Right kidney (tissue), 1 donor: ENCODE measurements around the gene RTP2.

Experiments used
- DNase-seq: peaks from one replicate; pipeline ENCODE4 v3.0.0-alpha.2; 2016

Gene RTP2

DNA sequence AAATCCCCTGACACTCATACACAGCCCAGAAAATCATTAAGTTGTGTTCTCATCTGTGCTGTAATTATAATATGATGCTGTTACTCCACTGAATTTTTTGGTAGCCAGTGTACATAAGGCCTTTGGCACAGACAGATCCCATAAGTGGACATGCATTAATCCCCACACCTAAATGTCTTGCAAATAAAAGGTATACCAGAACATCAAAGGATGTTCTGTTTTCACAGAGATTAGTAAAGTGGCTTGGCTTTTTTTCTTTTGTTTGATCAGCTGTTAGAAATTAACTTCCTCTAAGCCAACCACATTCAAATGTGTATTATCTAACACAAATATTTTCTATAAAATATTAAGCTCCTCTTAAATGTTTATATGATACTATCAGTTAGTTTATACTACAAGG, 34.8 kb downstream of the RTP2 start:
- no peak for DNase-seq

DNA sequence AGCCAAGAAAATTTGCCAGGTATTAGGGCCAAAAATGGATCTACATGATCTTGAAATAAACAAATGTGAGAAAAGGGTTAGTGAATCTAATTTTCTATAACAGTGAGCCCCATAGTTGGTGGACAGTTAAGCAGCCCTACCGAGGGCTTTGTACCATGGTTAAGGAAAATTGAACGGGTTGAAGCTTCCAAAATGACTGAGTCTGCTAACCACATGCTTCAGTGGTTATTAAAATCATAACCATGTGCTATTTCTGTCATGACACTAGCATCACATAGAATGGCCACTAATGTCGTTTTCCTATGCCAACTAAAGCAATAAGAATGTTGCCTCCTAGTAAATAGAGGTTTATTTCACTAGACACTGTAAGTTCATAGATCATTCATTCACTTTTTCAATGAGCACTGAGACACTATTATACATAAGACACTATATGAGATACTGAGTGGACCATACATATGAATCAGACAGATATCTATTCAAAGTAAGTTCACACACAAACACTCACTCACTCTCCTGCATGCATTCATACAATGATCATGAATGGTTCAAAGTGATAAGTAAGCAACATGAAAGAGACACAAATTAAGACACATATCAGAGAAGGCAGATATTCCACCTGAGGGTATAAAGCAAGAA, 36.5 kb downstream of the RTP2 start:
- no peak for DNase-seq

DNA sequence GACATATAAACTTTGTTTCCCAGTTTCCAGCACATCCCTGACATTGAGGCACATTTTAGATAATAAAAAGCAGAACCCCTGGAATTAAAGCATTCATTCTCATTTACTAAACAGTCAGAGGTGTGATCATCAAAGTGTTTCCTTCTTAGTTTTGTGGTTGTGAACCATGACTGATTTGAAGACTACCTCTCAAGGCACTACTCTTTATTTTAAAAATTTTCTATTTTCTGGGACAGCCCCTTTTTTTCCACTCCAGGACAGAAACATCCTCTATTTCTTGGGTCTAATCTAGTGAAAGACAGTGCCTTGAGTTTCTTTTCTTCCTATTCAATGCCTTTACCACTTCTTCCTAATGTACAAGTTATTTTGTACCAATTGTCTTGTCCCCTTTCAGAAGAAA, 37.3 kb downstream of the RTP2 start:
- no peak for DNase-seq

DNA sequence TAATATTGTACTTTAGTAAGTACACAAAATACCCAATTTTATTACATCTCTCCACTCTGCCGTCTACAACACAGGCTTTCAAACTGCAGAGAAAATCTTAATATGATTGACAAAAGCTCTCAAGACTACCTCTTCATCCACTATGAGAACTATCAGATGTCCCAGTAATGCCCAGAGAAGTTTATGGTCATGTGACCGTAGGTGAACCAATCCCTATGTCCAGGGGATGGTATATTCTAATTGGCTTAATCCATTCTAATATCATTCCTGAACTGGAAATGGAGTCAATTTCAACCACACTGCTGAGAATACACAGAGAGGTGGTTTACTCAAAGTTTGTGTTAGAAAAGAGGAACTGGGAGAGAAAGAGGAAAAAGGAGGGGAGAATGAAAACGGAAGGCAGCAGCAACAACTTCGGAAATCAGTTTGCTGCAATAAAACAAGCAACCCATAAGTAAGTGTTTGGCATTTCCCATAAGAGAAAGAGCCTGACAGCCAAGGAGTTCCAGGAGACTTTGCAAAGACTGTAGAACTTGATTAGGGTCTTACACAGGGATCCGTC, 39.4 kb downstream of the RTP2 start:
- no peak for DNase-seq

DNA sequence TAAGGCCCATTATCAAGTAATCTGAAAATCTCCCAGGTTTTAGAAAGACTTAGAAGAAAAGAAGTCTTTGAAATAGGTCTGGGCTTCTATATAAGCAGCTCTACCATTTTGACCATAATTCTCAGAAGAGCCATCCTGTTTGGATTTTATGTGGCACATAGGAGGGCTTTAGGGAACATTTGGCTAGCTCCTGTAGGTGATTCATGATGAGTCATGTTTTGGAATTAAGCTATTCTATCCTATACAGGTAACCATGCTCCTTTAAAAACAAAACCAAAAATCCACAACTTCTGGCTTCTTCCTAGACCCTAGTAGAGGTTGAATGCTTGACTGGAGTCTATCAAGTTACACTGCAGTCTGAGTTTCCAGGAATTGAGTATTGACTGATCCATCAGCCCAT, 41.1 kb downstream of the RTP2 start:
- DNase-seq, result no peak

DNA sequence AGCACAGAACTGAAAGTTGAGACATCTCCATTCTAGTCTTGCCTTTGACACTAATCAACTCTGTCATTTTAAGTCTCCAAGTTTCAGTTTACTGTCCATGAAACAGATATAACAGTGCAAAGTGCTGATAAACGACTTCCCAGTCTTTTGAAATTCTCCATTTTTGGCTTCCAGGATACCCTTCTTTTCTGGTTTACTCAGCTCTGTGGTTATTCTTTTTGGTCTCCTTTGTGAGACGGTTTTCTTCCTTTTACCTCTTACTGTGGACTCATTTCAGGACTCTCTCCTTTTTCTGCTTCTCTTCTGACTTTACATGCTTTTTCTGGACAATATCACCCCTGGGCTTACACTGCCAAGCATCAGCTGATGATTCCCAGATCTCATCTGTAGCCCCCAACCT, 51.1 kb downstream of the RTP2 start:
- DNase-seq, result no peak
